ENCODE measurements around the gene HP. TPM values are rescaled to one million over a fixed set of nuclear protein-coding genes. Genes with fewer than 3 reads are reported as not detected.

HP gene
- total RNA-seq, 1 donor from 2014 or later = 137 TPM

DNA sequence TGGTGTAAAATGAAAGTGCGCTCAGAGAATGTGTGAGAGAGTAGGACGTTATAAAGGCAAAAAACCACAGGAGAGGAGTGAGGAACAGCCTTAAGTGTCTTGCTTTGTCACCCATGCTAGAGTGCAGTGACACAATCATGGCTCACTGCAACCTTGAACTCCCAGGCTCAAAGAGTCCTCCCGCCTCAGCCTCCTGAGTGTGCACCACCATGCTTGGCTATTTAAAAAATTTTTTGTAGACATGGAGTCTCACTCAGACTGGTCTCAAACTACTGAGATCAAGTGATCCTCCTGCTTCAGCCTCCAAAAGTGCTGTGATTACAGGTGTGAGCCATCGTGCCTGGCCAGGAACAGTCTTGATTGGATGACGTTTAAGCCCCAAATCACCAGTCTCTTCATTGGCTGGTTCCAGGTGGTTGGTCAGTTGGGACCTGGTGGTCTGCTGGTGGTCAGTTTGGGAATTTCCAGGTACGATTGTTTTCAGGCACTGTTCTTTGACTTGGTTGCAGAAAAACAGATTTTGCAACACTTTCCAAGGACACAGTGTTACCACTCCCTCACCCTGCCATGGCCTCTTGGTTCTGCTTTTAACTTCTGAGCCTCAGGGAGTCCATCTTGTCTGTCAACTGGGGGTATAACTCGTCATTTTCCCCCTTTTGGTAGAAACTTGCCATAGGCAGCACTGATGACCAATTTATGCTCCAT is 24.6 kb upstream of the HP start:
- Histone ChIP-seq H3K27ac (no peak overlapping the region), H3K4me3 (no peak overlapping the region), H3K27me3 (no peaks in the 10 kb centered on the region), H3K9me3 (no peaks in the 10 kb centered on the region), H3K4me1 (no peaks in the 10 kb centered on the region), H3K36me3 (peaks cover 4 to 21% of the 10 kb centered on the region in 2 donors)
- TF ChIP-seq, protein P1, sequence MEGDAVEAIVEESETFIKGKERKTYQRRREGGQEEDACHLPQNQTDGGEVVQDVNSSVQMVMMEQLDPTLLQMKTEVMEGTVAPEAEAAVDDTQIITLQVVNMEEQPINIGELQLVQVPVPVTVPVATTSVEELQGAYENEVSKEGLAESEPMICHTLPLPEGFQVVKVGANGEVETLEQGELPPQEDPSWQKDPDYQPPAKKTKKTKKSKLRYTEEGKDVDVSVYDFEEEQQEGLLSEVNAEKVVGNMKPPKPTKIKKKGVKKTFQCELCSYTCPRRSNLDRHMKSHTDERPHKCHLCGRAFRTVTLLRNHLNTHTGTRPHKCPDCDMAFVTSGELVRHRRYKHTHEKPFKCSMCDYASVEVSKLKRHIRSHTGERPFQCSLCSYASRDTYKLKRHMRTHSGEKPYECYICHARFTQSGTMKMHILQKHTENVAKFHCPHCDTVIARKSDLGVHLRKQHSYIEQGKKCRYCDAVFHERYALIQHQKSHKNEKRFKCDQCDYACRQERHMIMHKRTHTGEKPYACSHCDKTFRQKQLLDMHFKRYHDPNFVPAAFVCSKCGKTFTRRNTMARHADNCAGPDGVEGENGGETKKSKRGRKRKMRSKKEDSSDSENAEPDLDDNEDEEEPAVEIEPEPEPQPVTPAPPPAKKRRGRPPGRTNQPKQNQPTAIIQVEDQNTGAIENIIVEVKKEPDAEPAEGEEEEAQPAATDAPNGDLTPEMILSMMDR (IDR thresholded peaks at IDR 0.05) = no peak
- no peak for DNase-seq (ENCODE audit: low spot score in 2 of 2)
- intact Hi-C loops (cut with DNase I) = no loop called here

DNA sequence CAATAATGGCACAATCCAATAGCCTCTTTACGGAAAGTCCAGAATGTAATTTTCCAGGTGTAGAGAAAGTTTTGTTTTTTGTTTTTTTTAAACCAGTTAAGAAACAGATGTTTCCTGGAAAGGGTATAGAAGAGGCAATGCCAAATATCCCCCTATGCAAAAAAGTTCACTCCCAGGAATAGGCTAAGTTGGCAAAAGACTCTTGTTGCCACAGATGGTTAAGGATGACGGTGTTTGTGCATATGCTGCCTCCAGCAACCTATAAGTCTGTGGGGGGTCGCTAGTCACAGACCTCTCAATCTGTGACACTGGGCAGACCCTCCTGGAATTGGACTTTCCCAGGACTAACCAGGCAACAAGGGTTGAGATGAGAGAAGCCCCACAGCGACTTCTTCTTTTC is 20.9 kb upstream of the HP start:
- peaks cover 0 to 2% of the 10 kb centered on the region in 2 donors for H3K36me3 ChIP-seq
- H3K9me3 ChIP-seq = no peaks in the 10 kb centered on the region
- H3K27ac ChIP-seq = no peak overlapping the region
- DNase-seq (ENCODE audit: low spot score in 2 of 2) = no peak
- no peak overlapping the region for H3K4me3 ChIP-seq
- H3K27me3 ChIP-seq = no peaks in the 10 kb centered on the region
- intact Hi-C loops (cut with DNase I) = no loop called here
- H3K4me1 ChIP-seq = no peaks in the 10 kb centered on the region
- TF ChIP-seq, protein P1 (IDR thresholded peaks at IDR 0.05) = no peak

DNA sequence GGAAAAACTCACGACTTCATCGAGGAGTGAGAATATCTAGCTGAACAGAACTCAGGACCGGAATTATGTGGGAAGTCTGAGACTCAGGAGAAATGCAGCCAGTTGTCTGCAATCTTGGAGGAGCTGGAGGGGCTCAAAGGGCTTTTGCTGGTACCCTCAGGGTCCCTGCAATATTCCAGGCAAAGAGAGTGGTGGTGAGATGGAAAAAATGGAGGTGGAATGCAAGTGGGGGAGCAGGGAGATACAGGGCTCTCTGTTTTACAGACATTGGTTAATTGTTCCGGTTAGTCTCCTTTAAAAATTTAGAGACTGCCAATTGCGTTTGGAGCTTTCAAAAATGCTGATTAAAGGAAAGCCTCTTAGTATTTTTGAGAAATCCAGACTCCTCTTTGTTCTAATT is 18.2 kb upstream of the HP start:
- DNase-seq (ENCODE audit: low spot score in 2 of 2) = no peak
- Histone ChIP-seq H3K36me3 (peaks cover 0 to 2% of the 10 kb centered on the region in 2 donors), H3K4me3 (no peak overlapping the region), H3K9me3 (no peaks in the 10 kb centered on the region), H3K4me1 (no peaks in the 10 kb centered on the region), H3K27me3 (no peaks in the 10 kb centered on the region), H3K27ac (no peak overlapping the region)
- TF ChIP-seq, protein P1 (IDR thresholded peaks at IDR 0.05) = no peak
- intact Hi-C loops (cut with DNase I) = no loop called here

DNA sequence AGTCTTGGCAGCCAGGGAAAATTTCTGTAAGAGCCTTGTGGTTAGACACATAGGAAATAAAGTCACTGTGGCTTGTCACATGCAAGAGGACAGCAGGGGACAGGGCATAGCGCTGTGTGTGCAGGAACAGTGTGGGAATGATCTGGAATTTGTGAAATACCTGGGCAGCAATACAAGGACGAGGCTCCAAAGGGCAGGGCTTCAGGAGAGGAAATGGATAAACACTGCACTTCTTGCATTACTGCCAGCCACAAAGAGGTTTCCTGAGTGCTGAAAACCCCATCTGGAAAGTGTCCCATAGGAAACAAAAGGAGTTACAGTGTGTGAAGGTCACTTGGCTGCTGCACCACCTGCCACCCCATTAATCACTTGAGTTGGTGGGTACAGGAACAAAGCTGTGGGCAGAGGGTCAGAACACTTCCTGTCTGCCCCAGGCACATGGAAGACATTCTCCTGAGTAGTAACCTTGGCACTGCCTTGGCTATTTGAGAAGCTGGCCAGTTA is 12.1 kb upstream of the HP start:
- TF ChIP-seq, protein P1 (IDR thresholded peaks at IDR 0.05) = no peak
- H3K27ac ChIP-seq = no peak overlapping the region
- H3K4me1 ChIP-seq = no peaks in the 10 kb centered on the region
- intact Hi-C loops (cut with DNase I) = no loop called here
- no peak for DNase-seq (ENCODE audit: low spot score in 2 of 2)
- H3K4me3 ChIP-seq = no peak overlapping the region
- H3K27me3 ChIP-seq = no peaks in the 10 kb centered on the region
- no peaks in the 10 kb centered on the region for H3K9me3 ChIP-seq
- H3K36me3 ChIP-seq = peaks cover 0 to 18% of the 10 kb centered on the region in 2 donors

DNA sequence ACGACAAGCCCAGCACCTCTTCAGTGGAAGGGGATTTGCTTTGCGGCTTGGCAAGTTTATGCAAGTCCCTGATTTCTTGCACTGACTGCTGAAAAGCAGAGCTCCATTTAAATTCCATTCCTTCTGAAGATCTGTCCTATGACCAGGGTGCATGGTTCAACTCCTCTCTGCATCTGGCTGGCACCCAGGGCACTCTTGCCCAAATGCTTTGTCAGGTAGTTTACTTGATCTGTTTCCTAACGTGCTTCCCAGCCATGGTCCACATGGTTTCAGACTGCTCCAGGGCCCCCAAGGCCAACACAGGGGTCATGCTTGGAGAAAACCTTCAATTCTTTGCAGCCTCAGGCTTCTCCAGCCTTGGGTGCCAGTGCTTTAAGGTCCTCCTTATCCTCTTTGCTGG is 11.2 kb upstream of the HP start:
- no peaks in the 10 kb centered on the region for H3K9me3 ChIP-seq
- no peak overlapping the region for H3K27ac ChIP-seq
- TF ChIP-seq, protein P1 (IDR thresholded peaks at IDR 0.05) = no peak
- no peaks in the 10 kb centered on the region for H3K4me1 ChIP-seq
- intact Hi-C loops (cut with DNase I) = no loop called here
- H3K36me3 ChIP-seq = peaks cover 0 to 18% of the 10 kb centered on the region in 2 donors
- no peak for DNase-seq (ENCODE audit: low spot score in 2 of 2)
- no peak overlapping the region for H3K4me3 ChIP-seq
- no peaks in the 10 kb centered on the region for H3K27me3 ChIP-seq
